Skeletal muscle tissue (tissue), 4 donors: ENCODE data around the gene IFT88. TPM values are rescaled to one million over a fixed set of nuclear protein-coding genes. Genes with fewer than 3 reads are reported as not detected.

Source experiments
- H3K27ac ChIP-seq: one replicate; pipeline ENCODE4 v1.7.0; 2013; ENCODE audit warnings: mild to moderate bottlenecking, low read depth, low read length, inconsistent platforms
- H3K27me3 ChIP-seq, 3 donors: one replicate each; pipeline ENCODE4 v1.7.0; 2013; ENCODE audit warnings: low read length in 3 of 3; ENCODE audit not compliant: control insufficient read depth in 3 of 3, insufficient read depth in 3 of 3
- H3K36me3 ChIP-seq, 3 donors: one replicate each; pipeline ENCODE4 v1.7.0; 2013; ENCODE audit warnings: low read length in 3 of 3; ENCODE audit not compliant: control insufficient read depth in 3 of 3, insufficient read depth in 3 of 3
- H3K4me1 ChIP-seq, 3 donors: one replicate each; pipeline ENCODE4 v1.7.0; 2013; ENCODE audit warnings: low read length in 3 of 3, mild to moderate bottlenecking in 3 of 3; ENCODE audit not compliant: control insufficient read depth in 3 of 3, insufficient read depth in 3 of 3
- H3K4me3 ChIP-seq, 3 donors: one replicate each; pipeline ENCODE4 v1.7.0; 2013; ENCODE audit warnings: low read length in 3 of 3
- H3K9ac ChIP-seq, 3 donors: one replicate each; pipeline ENCODE4 v1.7.0; 2013; ENCODE audit warnings: low read length in 3 of 3, mild to moderate bottlenecking in 3 of 3, moderate library complexity in 2 of 3, low read depth in 1 of 3
- H3K9me3 ChIP-seq, 3 donors: one replicate each; pipeline ENCODE4 v1.7.0; 2013; ENCODE audit warnings: low read length in 3 of 3; ENCODE audit not compliant: control insufficient read depth in 3 of 3
- total RNA-seq: library from RNA; depleted of rRNA; stranded (reverse); fragments of >200 nt; gene quantifications from one replicate; pipeline ENCODE4 v1.2.3, GENCODE V29; 2014
- donor health status: Osteomylitis.

IFT88 gene
- total RNA-seq, 1 donor from 2014 or later = 14.6 TPM

DNA sequence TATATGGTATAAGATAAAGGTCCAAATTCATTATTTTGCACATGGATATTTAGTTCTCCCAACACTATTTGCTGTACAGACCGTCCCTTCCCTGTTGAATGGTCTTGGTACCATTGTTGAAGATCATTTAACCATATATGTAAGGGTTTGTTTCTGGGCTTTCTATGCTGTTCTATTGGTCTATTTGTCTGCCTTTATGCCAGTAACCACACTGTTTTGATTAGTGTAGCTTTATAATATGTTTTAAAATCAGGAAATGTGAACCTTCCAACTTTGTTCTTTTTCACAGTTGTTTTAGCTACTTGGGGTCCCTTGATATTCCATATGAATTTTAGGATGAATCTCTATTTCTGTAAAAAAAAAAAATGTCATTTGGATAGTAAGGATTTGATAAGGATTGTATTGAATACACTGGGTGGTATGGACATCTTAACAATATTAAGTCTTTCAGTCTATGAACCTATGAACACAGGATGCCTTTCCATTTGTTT is 16.9 kb downstream of the IFT88 start:
- no peaks in the 10 kb centered on the region for H3K4me1 ChIP-seq
- H3K9ac ChIP-seq = no peak overlapping the region
- H3K9me3 ChIP-seq = peaks cover 0 to 9% (median 0%) of the 10 kb centered on the region in 3 donors
- no peaks in the 10 kb centered on the region for H3K27me3 ChIP-seq
- H3K4me3 ChIP-seq = no peak overlapping the region
- no peak overlapping the region for H3K27ac ChIP-seq
- peaks cover 18 to 33% (median 32%) of the 10 kb centered on the region in 3 donors for H3K36me3 ChIP-seq

DNA sequence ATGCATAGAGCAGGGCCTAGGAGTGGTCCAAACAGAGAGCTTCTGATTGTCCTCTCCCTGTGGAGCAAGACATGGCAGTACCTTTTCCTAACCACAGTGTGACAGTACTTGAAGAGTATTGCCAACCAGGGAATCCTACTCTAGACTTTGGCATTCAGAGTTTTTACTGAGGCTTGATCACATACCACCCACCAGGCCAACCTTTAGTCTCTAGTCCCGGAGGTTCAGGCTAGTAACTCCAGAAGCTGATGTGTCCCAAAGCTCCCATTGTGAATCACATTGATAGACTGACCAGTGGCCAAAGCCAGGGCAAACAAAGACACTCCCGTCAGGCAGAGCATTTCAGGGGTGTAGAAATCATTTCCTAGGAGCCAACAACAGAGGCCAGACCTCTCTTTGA is 18.4 kb downstream of the IFT88 start:
- peaks cover 11 to 24% (median 24%) of the 10 kb centered on the region in 3 donors for H3K36me3 ChIP-seq
- H3K27ac ChIP-seq = no peak overlapping the region
- no peak overlapping the region for H3K4me3 ChIP-seq
- H3K27me3 ChIP-seq = no peaks in the 10 kb centered on the region
- H3K9ac ChIP-seq = no peak overlapping the region
- no peaks in the 10 kb centered on the region for H3K4me1 ChIP-seq
- H3K9me3 ChIP-seq = peaks cover 0 to 9% (median 0%) of the 10 kb centered on the region in 3 donors

DNA sequence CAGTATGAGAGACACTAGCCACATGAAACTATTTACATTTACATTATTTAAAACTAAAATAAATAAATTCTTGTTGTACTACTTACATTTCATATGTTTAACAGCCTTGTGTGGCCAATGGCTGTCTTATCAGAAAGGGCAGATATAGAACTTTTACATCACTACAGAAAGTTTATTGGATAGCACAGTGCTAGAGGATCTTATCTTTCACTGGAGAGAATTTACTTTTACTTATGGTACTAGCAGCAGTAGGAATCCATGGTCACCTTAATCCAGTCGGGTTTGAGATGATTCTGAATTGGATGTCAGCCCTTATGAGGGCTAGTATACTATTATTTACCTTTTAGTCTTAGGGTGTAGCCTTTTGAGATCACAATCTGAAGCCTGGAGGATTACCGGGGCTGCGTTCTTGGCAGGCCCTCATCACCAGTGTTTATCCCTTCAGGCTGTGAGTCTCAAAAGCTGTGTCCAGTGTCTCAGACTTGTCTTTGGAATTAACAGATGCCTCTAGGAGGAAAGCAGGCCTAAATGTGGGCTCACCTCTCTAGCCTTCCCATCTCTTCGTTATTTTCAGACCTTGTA is 21.7 kb downstream of the IFT88 start:
- Histone ChIP-seq H3K27ac (no peak overlapping the region), H3K36me3 (peaks cover 8 to 19% (median 10%) of the 10 kb centered on the region in 3 donors), H3K9me3 (peaks cover 0 to 9% (median 0%) of the 10 kb centered on the region in 3 donors), H3K4me1 (no peaks in the 10 kb centered on the region), H3K4me3 (no peak overlapping the region), H3K9ac (no peak overlapping the region), H3K27me3 (no peaks in the 10 kb centered on the region)

DNA sequence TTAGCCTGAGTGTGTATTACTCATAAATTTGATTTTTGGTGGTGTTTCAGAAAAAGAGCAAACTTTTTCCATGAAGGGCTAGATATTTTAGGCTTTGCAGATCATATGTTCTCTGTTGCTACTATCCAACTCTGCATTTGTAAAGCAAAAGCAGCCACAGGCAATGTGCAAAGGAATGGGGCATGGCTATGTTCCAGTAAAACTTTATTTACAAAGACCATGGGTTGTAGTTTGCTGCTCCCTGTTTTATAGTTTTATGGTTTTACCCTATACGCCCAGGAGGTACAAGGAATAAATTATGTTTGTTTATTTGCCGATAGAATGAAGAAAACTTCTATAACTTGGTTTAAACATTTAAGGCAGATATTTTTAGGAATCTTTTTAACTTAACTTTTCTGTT is 23.6 kb downstream of the IFT88 start:
- Histone ChIP-seq H3K9me3 (no peaks in the 10 kb centered on the region), H3K9ac (no peak overlapping the region), H3K4me1 (no peaks in the 10 kb centered on the region), H3K36me3 (peaks cover 0 to 6% (median 6%) of the 10 kb centered on the region in 3 donors), H3K27me3 (no peaks in the 10 kb centered on the region), H3K27ac (no peak overlapping the region), H3K4me3 (no peak overlapping the region)

DNA sequence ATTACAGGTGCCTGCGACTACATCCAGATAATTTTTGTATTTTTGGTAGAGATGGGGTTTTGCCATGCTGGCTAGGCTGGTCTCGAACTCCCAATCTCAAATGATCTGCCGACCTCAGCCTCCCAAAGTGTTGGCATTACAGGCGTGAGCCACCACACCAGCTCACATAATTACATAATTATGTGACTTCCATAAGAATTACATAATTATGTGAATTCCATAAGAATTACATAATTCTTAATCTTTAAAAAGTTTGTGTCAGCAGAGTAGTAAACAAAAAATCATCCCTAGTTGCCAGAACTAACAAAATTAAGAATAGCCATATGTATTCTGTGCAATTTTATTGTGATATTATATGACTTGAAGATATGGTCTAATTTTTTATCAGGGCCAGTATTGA is 25.6 kb downstream of the IFT88 start:
- no peak overlapping the region for H3K27ac ChIP-seq

DNA sequence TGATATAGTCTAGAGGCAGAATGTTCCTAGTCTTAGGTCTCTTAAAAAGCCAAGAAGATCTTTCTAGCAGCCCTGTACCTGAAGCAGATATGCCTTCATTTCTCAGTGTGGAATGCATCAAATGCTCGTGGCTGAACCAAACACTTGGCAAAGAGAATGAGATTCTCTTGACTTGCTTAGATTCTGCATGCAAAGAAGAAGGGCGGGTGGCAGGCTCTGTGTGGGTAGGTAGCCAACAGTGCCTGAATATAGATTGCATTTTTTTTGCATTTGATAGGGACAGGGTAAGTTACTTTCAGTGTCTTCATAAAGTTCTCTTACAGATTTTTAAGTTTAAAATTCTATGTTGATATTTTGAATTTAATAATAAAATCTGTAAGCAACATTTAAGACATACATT is 27.3 kb downstream of the IFT88 start:
- Histone ChIP-seq H3K9ac (no peak overlapping the region), H3K27ac (no peak overlapping the region), H3K4me3 (no peak overlapping the region), H3K36me3 (peaks cover 0 to 9% (median 6%) of the 10 kb centered on the region in 3 donors), H3K4me1 (no peaks in the 10 kb centered on the region), H3K27me3 (no peaks in the 10 kb centered on the region), H3K9me3 (no peaks in the 10 kb centered on the region)

More for the DNA sequence above, 25.6 kb downstream of the IFT88 start:
- Histone ChIP-seq H3K9me3 (no peaks in the 10 kb centered on the region), H3K9ac (no peak overlapping the region), H3K36me3 (peaks cover 0 to 9% (median 6%) of the 10 kb centered on the region in 3 donors), H3K4me1 (no peaks in the 10 kb centered on the region), H3K27me3 (no peaks in the 10 kb centered on the region), H3K4me3 (no peak overlapping the region)

DNA sequence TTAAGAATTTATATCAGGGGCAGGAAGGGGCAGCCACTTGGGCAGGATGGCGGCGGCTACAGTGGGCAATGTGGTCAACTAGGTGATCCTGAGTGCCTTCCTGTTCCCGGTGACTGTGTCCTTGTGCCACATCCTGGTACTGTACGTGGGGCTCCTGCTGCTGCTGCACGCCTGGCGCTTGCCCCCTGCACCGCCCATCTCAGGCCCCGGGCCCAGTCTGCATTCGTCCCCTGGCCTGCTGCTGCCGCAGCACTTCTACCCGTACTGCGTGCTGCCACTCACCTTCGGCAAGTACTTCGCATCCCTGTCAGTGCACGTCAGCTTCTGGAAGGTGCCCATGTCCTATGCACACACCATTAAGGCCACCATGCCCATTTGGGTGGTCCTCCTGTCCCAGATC is 40.1 kb downstream of the IFT88 start:
- no peak overlapping the region for H3K27ac ChIP-seq
- H3K27me3 ChIP-seq = no peaks in the 10 kb centered on the region
- no peak overlapping the region for H3K9ac ChIP-seq
- H3K9me3 ChIP-seq = no peaks in the 10 kb centered on the region
- peaks cover 17 to 28% (median 23%) of the 10 kb centered on the region in 3 donors for H3K36me3 ChIP-seq
- no peaks in the 10 kb centered on the region for H3K4me1 ChIP-seq
- no peak overlapping the region for H3K4me3 ChIP-seq

DNA sequence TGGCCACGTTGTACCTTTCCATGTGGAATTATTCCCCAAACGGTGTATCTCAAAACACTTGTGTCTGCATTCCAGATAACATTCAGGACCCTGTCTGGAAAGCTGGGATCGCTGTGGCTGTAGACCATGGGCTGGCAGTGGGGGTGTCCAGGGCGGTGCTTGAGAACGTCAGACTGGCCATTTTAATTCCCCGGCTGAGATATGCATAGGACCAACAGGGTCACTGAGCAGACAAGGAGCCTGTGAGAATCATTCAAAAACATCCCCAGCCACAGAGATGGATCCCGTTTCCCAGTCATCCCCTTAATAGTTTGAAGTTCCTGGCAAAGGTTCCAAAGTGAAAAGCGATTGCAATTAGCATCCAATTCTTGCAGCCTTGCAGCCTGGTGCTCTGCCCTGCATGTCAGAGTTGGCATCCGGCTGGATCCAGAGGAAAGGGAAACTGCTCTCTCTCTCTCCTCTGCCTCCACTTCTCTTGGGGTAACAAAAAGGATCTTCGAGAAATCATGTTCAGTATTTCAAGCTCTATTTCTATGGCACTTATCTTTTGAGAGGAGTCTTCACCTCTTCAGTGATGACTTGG is 41.6 kb downstream of the IFT88 start:
- H3K9ac ChIP-seq = no peak overlapping the region
- no peaks in the 10 kb centered on the region for H3K9me3 ChIP-seq

DNA sequence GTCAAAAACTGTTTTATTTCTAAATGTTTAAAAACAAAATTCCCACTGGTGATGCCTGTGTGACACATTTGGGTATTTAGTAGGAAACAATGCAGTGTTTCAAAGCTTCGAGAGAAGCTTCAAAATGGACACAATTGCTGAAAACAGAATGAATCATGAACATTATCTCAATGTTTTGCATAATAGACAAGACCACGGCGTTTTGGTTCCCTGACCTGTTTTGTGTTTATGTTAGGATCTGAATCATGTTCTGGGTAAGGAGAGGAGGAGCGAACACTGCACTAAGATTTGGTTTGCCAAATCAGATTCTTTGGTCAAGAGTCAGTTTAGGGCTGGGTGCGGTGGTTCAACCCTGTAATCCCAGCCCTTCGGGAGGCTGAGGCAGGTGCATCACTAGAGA is 42.2 kb downstream of the IFT88 start:
- Histone ChIP-seq H3K4me3 (no peak overlapping the region), H3K4me1 (no peaks in the 10 kb centered on the region), H3K36me3 (peaks cover 10 to 23% (median 21%) of the 10 kb centered on the region in 3 donors), H3K9ac (no peak overlapping the region), H3K9me3 (no peaks in the 10 kb centered on the region), H3K27ac (no peak overlapping the region), H3K27me3 (no peaks in the 10 kb centered on the region)

More for the DNA sequence above, 41.6 kb downstream of the IFT88 start:
- H3K27ac ChIP-seq = no peak overlapping the region
- no peaks in the 10 kb centered on the region for H3K4me1 ChIP-seq
- no peaks in the 10 kb centered on the region for H3K27me3 ChIP-seq
- H3K36me3 ChIP-seq = peaks cover 14 to 25% (median 23%) of the 10 kb centered on the region in 3 donors
- H3K4me3 ChIP-seq = no peak overlapping the region

DNA sequence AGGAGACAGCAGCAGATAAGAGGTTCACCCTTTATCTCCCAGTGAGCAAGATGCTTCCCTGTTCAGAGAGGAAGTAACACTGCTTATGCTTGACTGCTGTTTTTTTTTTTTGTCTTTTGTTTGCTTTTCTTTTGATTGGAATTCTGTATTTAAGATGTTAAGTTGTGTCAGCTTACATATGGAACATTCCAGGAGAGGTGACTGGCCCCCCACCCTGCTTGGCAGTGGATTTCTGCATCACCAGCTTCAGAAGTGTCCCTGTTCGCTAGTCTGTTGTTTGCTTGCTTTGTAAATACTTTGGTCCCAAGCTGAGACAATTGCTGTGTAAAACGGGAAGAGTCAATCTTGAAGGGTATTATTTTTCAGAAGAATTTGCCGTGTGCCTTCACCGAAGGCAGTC is 43.0 kb downstream of the IFT88 start:
- H3K36me3 ChIP-seq = peaks cover 7 to 23% (median 21%) of the 10 kb centered on the region in 3 donors
- H3K9ac ChIP-seq = no peak overlapping the region
- no peak overlapping the region for H3K27ac ChIP-seq
- no peak overlapping the region for H3K4me3 ChIP-seq
- H3K4me1 ChIP-seq = no peaks in the 10 kb centered on the region
- H3K9me3 ChIP-seq = no peaks in the 10 kb centered on the region
- no peaks in the 10 kb centered on the region for H3K27me3 ChIP-seq
